T-helper 2 cell treated with Interferon-gamma antibody and Interleukin-4, amounts not matched to agents 5 μg/mL and 100 μg/mL, for 36 hours (primary cell): Measurements from ENCODE around the gene KIF2A.

ENCODE experiments used
- DNase-seq: peaks from one replicate; pipeline ENCODE4 v3.0.0; 2021; ENCODE audit warnings: low spot score
- H3K27ac Mint-ChIP-seq: one replicate; pipeline ENCODE4 v1.8.0; 2021; ENCODE audit warnings: mild to moderate bottlenecking, mixed read lengths
- H3K27me3 Mint-ChIP-seq: one replicate; pipeline ENCODE4 v1.8.0; 2021; ENCODE audit warnings: low read depth, mixed read lengths
- H3K36me3 Mint-ChIP-seq: one replicate; pipeline ENCODE4 v1.8.0; 2021; ENCODE audit warnings: low read depth, mixed read lengths
- H3K4me1 Mint-ChIP-seq: one replicate; pipeline ENCODE4 v1.8.0; 2021; ENCODE audit warnings: low read depth, mixed read lengths
- H3K4me3 Mint-ChIP-seq: one replicate; pipeline ENCODE4 v1.8.0; 2022; ENCODE audit warnings: mild to moderate bottlenecking, moderate library complexity, mixed read lengths
- H3K9me3 Mint-ChIP-seq: one replicate; pipeline ENCODE4 v1.8.0; 2021; ENCODE audit warnings: mixed read lengths

KIF2A gene

DNA sequence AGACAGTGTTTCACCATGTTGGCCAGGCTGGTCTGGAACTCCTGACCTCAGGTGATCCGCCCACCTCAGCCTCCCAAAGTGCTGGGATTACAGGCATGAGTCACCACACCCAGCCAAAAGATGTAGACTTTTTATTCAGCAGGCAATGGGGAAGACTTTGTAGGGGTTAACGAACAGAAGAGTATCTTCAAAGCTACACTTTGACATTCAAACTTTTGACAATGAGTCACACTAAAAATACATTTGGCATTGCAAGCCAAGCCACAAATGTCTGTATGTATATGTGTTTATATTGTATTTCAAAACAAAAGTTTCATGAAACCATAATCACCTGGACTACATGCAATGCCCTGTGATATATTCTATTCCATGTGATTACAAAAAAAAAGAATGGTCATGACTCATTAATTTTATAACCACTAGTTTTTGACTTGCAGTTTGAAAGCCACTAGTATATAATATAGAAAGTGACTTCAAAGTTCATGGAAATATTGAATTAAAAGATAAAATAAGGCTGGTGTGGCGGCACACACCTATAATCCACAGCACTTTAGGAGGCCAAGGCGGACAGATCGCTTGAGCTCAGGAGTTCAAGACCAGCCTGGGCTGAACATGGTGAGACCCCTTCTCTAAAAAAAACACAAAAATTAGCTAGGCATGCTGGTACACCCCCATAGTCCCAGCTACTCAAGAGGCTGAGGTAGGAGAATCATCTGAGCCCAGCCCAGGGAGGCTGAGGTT is 89.4 kb downstream of the KIF2A start:
- H3K9me3 Mint-ChIP-seq, result no peaks in the 10 kb centered on the region
- no peak overlapping the region for H3K27ac Mint-ChIP-seq
- peaks cover 61% of the 10 kb centered on the region for H3K36me3 Mint-ChIP-seq
- no peak for DNase-seq
- H3K27me3 Mint-ChIP-seq, result no peaks in the 10 kb centered on the region
- H3K4me1 Mint-ChIP-seq, result peaks cover 17% of the 10 kb centered on the region
- no peak overlapping the region for H3K4me3 Mint-ChIP-seq

DNA sequence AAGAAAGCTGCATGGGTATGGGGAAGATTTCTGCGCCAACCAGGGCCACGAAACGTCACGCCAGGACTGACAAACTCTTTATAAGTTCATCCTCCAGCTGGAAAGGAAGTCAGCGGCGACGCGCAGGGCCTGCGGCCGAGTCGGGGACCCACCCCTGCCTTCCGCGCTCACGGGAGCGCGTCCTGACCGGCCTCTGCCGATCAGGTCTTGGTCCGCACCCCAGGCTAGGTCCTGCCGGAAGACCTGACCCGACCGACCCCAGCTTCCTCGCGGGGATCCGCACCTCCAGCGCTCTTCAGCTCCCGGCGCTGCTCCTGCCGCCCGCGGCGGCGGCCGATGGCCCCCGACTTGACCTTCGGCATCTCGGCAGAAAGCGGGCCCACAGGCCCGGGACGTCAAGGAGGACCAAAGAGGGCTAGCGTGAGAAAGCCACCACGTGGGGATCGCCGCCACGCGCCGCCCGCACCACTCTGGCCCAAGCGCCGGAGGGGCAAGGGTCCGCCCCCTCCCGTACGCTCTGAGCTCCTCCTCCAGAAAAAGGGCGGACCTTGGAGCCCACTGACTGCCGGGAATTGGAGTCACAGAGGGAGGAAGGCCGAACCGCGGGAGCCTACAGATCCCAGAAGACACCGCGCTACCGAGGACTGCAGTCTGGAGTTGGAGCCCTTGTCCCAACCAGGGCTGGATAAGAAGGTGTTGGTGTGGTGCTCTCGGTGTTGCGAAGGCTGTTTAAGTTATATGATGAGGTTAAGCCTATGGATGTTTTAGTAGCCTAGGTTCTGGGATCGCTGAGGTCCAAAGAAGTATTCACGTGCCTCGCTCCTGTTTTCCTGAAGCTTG is 97.6 kb downstream of the KIF2A start, which contains the start of gene DIMT1:
Gene DIMT1 (minus strand): TSS at position 495 of the 840 bp plus-strand sequence. CDS start 133 bp downstream, at position 362.
- Mint-ChIP-seq H3K27me3 (no peaks in the 10 kb centered on the region), H3K4me1 (peaks cover 21% of the 10 kb centered on the region), H3K4me3 (peak within 1 kb of the TSS; percentile 100), H3K9me3 (no peaks in the 10 kb centered on the region), H3K36me3 (peaks cover 23% of the 10 kb centered on the region), H3K27ac (peak within 1 kb of the TSS; percentile 92)
- DNase-seq, result peak; percentile 95

DNA sequence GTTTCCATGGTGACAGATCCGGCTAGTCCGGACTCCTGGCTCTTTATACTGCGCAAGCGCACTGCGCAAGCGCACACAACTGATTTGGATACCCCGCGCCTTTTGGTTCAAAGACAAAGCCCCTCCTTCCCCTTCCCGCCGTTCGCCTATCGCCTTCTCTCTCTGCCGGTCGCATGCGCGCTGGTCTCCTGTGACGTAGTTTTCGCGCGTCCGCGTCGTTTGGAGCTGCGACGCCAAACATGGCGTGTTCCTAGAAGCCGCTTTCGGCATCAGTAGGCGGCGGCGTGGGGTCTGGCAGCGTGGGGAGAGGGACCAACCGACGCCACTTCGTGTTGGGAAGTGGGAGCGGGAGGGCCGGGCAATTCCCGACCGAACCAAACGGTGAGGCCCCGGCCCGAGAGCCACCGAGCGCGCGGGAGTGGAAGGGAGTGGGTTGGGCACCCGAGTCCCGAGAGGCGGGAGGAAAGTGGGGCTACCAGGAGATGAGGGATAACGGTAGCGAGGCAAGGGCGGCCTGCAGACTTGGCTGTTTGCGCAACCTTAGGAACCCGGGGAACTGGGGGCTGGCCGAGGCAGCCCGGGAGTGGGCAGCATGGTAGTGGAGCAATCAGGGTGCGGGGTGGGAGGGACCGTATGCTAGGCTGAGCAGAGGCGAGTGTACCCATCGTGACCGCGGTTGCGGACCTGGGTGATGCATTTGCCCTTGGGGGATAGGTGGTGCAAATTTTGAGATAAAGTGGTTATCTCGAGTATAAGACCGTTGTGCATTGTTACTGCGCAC is 106.7 kb downstream of the KIF2A start, which contains the start of gene IPO11:
Gene IPO11 (plus strand): TSS at position 215 of the 781 bp plus-strand sequence. CDS start 24,517 bp downstream, outside the sequence.
- DNase-seq, result peak; percentile 99
- Mint-ChIP-seq H3K9me3 (no peaks in the 10 kb centered on the region), H3K36me3 (no peaks in the 10 kb centered on the region), H3K27me3 (peaks cover 3% of the 10 kb centered on the region), H3K4me1 (peaks cover 16% of the 10 kb centered on the region), H3K4me3 (peak within 1 kb of the TSS; percentile 90), H3K27ac (peak within 1 kb of the TSS; percentile 93)

DNA sequence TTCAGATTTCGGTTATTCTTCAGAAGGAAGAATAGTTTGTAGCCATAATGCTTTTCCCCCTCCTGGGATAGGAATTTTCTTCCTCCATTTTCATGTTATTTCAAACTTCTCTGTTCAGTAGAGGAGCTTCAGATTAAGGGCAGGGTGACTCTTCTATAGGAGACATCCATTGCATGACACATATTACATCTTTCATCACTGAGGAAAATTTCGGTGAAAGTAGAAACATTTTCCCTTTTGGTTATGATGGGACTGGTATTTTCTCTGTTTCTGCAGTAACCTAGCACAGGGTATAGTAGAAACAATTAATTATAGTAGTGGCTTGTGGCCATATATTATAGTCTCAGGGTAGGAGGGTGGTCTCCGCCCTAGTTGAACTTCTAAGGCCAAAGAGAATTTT is 107.7 kb downstream of the KIF2A start:
- DNase-seq, result no peak
- Mint-ChIP-seq H3K9me3 (no peaks in the 10 kb centered on the region), H3K27me3 (peaks cover 3% of the 10 kb centered on the region), H3K27ac (peak overlapping the region; percentile 93), H3K36me3 (no peaks in the 10 kb centered on the region), H3K4me3 (peak overlapping the region; percentile 90), H3K4me1 (peaks cover 16% of the 10 kb centered on the region)

DNA sequence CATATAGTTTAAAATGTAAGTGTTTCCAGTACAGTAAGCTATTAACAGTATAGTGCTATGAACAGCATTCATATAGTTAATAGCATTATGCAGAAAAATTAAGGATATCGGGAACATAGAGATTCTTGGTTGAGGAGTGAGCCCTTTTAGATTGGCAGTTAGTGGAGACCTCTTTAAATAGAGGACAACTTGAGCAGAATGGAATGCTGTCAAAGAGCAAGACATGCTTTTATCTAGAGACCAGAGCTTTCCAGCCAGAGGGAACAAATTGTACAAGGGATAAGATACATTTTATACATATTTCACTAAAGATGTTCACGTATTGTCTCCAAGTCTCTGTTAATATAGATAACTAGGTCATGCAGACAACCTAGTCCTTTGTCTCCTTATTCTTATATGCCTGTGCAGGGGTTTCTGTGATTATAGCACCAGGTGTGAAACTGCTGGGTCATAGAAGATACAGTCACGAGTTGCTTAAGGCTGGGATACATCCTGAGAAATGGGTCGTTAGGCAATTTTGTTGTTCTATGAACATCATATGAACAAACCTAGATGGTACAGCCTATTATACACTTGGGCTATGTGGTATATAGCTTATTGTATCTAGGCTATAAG is 112.6 kb downstream of the KIF2A start:
- Mint-ChIP-seq H3K36me3 (peaks cover 3% of the 10 kb centered on the region), H3K27ac (no peak overlapping the region), H3K4me1 (peaks cover 10% of the 10 kb centered on the region), H3K9me3 (no peaks in the 10 kb centered on the region), H3K27me3 (no peaks in the 10 kb centered on the region), H3K4me3 (no peak overlapping the region)
- no peak for DNase-seq

DNA sequence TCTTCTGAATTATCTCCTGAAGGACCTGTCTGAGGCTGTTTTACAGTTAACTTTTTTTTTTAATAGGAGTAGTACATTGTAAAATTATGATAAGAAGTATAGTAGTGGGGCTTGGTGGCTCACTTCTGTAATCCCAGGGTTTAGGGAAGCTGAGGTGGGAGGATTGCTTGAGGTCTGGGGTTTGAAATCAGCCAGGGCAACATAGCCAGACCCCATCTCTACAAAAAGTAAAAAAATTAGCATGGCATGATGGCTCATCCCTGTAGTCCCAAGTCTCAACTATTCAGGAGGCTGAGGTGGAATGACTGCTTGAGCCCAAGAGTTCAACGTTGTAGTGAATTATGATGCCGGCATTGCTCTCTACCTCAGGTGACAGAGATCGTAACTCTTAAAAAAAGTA is 113.6 kb downstream of the KIF2A start:
- H3K4me1 Mint-ChIP-seq, result peaks cover 5% of the 10 kb centered on the region
- H3K4me3 Mint-ChIP-seq, result no peak overlapping the region
- no peaks in the 10 kb centered on the region for H3K27me3 Mint-ChIP-seq
- peaks cover 3% of the 10 kb centered on the region for H3K36me3 Mint-ChIP-seq
- H3K9me3 Mint-ChIP-seq, result no peaks in the 10 kb centered on the region
- no peak overlapping the region for H3K27ac Mint-ChIP-seq
- DNase-seq, result no peak

DNA sequence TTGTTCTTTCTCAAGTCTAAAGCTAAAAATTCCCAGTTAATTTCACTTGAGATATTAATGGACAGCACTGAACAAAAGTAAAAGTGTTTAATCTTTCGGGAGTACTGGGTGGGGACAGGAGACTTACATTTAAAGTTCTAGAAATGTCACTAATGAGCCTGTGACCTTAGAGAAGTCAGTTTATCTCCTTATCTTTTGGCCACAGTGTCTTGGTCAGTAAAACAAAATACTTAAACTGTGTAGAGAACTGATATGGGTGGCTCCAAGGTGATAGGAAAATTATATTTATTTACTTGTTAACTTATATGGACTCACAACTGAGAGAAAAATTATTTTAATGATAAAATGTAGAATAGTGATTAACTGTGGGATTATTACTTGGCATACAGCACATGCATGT is 115.4 kb downstream of the KIF2A start:
- H3K36me3 Mint-ChIP-seq, result peaks cover 3% of the 10 kb centered on the region
- DNase-seq, result no peak
- no peaks in the 10 kb centered on the region for H3K27me3 Mint-ChIP-seq
- no peaks in the 10 kb centered on the region for H3K9me3 Mint-ChIP-seq
- no peak overlapping the region for H3K27ac Mint-ChIP-seq
- peaks cover 4% of the 10 kb centered on the region for H3K4me1 Mint-ChIP-seq
- no peak overlapping the region for H3K4me3 Mint-ChIP-seq

DNA sequence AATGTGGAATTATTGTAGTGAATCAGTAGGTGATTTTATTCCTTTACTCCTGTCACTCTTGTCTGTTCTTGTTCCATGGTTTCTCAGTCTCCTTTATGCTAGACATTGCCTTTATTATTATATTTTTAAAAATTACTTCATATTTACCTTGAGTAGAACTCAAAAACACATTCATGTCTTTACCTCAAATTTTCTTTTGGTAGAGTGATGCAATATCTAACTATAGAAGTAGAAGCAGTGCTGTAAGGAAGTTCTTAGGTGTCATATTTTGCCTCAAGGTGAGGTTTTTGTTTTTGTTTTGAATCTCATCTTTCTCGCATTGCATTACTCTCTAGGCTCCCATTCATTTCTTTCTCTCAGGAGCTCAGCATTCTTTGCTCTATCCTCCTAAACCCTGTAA is 118.8 kb downstream of the KIF2A start:
- H3K27me3 Mint-ChIP-seq, result no peaks in the 10 kb centered on the region
- H3K9me3 Mint-ChIP-seq, result no peaks in the 10 kb centered on the region
- H3K27ac Mint-ChIP-seq, result no peak overlapping the region
- peaks cover 4% of the 10 kb centered on the region for H3K4me1 Mint-ChIP-seq
- DNase-seq, result no peak
- peaks cover under 1% of the 10 kb centered on the region for H3K36me3 Mint-ChIP-seq
- no peak overlapping the region for H3K4me3 Mint-ChIP-seq

DNA sequence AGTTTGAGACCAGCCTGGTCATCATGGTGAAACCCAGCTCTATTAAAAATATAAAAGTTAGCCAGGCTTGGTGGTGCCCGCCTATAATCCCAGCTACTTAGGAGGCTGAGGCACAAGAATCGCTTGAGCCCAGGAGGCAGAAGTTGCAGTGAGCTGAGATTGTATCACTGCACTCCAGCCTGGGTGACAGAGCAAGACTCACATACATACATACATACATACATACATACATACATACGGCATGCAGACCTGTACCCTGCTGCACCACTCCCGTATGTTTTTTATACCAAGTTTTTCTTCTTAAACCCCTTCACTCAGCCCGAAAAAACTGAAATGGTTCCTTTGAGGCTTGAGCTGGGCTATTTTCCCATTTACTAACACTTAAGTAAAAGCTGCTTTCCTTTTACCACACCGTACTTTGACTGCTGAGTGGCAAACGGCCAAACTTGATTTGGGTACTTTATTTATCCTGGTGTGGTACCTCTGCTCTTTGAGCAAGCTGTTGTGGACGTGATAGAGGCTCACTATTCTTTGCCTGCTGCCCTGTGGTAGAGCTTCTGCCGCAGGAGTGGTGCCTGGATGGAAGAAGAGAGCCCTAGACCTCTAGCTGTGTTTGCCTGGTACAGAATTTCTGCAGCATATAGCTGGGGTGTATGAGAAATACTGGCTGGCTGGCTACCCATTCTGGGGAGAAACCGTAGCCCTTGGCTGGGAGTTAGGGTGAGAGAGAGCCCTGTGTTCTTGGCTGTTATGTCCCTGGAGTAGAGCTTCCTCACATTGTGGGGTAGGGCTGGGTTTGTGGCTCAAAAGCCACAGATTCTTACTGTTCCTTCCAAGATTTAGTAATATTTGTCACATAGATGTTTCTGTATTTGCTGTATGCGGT is 126.0 kb downstream of the KIF2A start:
- no peaks in the 10 kb centered on the region for H3K27me3 Mint-ChIP-seq
- no peak overlapping the region for H3K27ac Mint-ChIP-seq
- no peaks in the 10 kb centered on the region for H3K36me3 Mint-ChIP-seq
- DNase-seq, result no peak
- no peaks in the 10 kb centered on the region for H3K9me3 Mint-ChIP-seq
- peaks cover 8% of the 10 kb centered on the region for H3K4me1 Mint-ChIP-seq
- no peak overlapping the region for H3K4me3 Mint-ChIP-seq

DNA sequence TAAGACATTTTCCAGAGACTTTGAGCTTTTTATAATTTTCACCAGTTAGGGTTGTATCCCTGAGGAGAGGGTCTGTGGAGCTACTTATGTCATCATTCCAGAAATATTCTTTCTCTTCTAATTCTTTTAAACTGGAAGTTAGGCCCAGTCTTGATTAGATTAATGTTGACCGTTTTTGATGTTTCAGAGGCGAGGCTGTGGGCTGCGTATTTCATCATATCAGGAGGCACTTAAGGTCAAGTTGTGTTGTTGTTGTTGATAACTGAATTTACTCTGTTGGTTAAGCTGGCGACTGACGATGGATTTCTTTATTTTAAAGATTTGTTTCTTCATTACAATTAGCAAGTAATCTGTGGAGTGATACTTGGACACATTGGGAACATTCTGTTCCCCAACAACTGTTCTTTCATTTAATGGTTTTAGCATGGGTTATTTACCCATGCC is 126.6 kb downstream of the KIF2A start:
- peaks cover 2% of the 10 kb centered on the region for H3K36me3 Mint-ChIP-seq
- no peak overlapping the region for H3K27ac Mint-ChIP-seq
- DNase-seq, result no peak
- H3K27me3 Mint-ChIP-seq, result no peaks in the 10 kb centered on the region
- peaks cover 8% of the 10 kb centered on the region for H3K4me1 Mint-ChIP-seq
- H3K4me3 Mint-ChIP-seq, result no peak overlapping the region
- no peaks in the 10 kb centered on the region for H3K9me3 Mint-ChIP-seq
